GM12878 (cell line): ENCODE results near the gene GPR17. TPM values are rescaled to one million over a fixed set of nuclear protein-coding genes. Genes with fewer than 3 reads are reported as not detected.

Experiments
- ATAC-seq: fragments of 200-7000 bp; cut with Tn5 transposase; 3 replicates; pipeline ENCODE4 v1.9.1; 2020; ENCODE audit warnings: mild to moderate bottlenecking, moderate library complexity
- BruUV-seq: library from RNA; stranded (reverse); fragments of 400-500 nt; replicated peaks from 2 replicates; lab custom pipeline; 2021; lab: Mats Ljungman, UMichigan
- CTCF ChIA-PET: fragments of 300-600 bp; sonication (Branson Sonifier 250); formaldehyde crosslinking; extraction: SDS; loops from one replicate; lab custom pipeline; 2021; ENCODE audit warnings: inconsistent platforms; lab: Yijun Ruan, JAX
- POLR2A ChIA-PET: fragments of 350-600 bp; formaldehyde crosslinking; extraction: SDS; loops from one replicate; lab custom pipeline; 2021; ENCODE audit warnings: inconsistent platforms; lab: Charles Lee
- RAD21 ChIA-PET: fragments of 300-600 bp; sonication (Branson Sonifier 250); formaldehyde crosslinking; loops from one replicate; lab custom pipeline; 2023; ENCODE audit warnings: antibody characterized with exemption; ENCODE audit not compliant: unreplicated experiment; lab: Charles Lee
- SMC1A ChIA-PET: fragments of 300-600 bp; sonication (Branson Sonifier 250); formaldehyde crosslinking; loops from one replicate; lab custom pipeline; 2023; ENCODE audit not compliant: unreplicated experiment, uncharacterized antibody; lab: Charles Lee
- DNase-seq: peaks from one replicate; pipeline ENCODE4 v3.0.0-alpha.2; 2011; ENCODE audit warnings: low read depth, low spot score
- FAIRE-seq: peaks from 3 replicates; lab custom pipeline; 2011; peaks lifted over from hg19 to GRCh38; lab: Jason Lieb, UNC
- H2AFZ ChIP-seq: 2 replicates; pipeline ENCODE4 v1.6.0; 2011; ENCODE audit warnings: low read depth, low read length, control low read depth; ENCODE audit not compliant: control insufficient read depth
- H3K27ac ChIP-seq: 2 replicates; pipeline ENCODE4 v1.5.1; 2011; ENCODE audit warnings: control low read depth; ENCODE audit not compliant: control insufficient read depth, insufficient read depth
- H3K27me3 ChIP-seq, 2 experiments: replicated peaks in 1 of 2; 2 replicates each; pipeline versions ENCODE4 v1.6.0 to v1.6.1; 2011; ENCODE audit warnings: low read length in 1 of 2; ENCODE audit not compliant: control insufficient read depth in 2 of 2, insufficient read depth in 2 of 2
- H3K36me3 ChIP-seq, 2 experiments: 2 replicates each; pipeline ENCODE4 v1.5.1; 2011; ENCODE audit warnings: low read length in 1 of 2; ENCODE audit not compliant: control insufficient read depth in 2 of 2, insufficient read depth in 2 of 2
- H3K4me1 ChIP-seq: 2 replicates; pipeline ENCODE4 v1.6.1; 2011; ENCODE audit warnings: mild to moderate bottlenecking, low read length, moderate library complexity, mixed read lengths; ENCODE audit not compliant: control insufficient read depth, insufficient read depth
- H3K4me2 ChIP-seq: 2 replicates; pipeline ENCODE4 v1.6.0; 2011; ENCODE audit warnings: control low read depth; ENCODE audit not compliant: control insufficient read depth, insufficient read depth
- H3K4me3 ChIP-seq: fragments of 200-600 bp; sonication (generic); 2 replicates; pipeline ENCODE4 v1.5.1; 2016
- H3K79me2 ChIP-seq: 2 replicates; pipeline ENCODE4 v1.6.0; 2011; ENCODE audit warnings: low read length; ENCODE audit not compliant: control insufficient read depth, insufficient read depth
- H3K9ac ChIP-seq: 2 replicates; pipeline ENCODE4 v1.8.0; 2011; ENCODE audit warnings: low read length, control low read depth, mixed read lengths; ENCODE audit not compliant: control insufficient read depth, insufficient read depth
- H3K9me3 ChIP-seq: replicated peaks from 3 replicates; pipeline ENCODE4 v1.5.1; 2011; ENCODE audit warnings: mild to moderate bottlenecking, low read length; ENCODE audit not compliant: control insufficient read depth, insufficient read depth
- H4K20me1 ChIP-seq: 2 replicates; pipeline ENCODE4 v1.6.0; 2011; ENCODE audit not compliant: control insufficient read depth, insufficient read depth
- ATF3 ChIP-seq: IDR thresholded peaks from 2 replicates; pipeline ENCODE4 v1.6.1; 2011; ENCODE audit warnings: low read depth, mild to moderate bottlenecking, low read length, moderate library complexity, borderline replicate concordance; ENCODE audit errors: extremely low read depth
- BCLAF1 ChIP-seq: fragments of 450-650 bp; IDR thresholded peaks from 2 replicates; pipeline ENCODE4 v1.6.1; 2017; ENCODE audit warnings: antibody characterized with exemption, mild to moderate bottlenecking, moderate library complexity
- BMI1 ChIP-seq: fragments of 450-650 bp; IDR thresholded peaks from 2 replicates; pipeline ENCODE4 v1.6.1; 2016; ENCODE audit warnings: mild to moderate bottlenecking, moderate library complexity, borderline replicate concordance
- KAT2A ChIP-seq: conservative IDR thresholded peaks from 2 replicates; pipeline ENCODE4 v1.6.1; 2011; ENCODE audit warnings: low read depth, low read length; ENCODE audit not compliant: control insufficient read depth
- MEF2A ChIP-seq: IDR thresholded peaks from 2 replicates; pipeline ENCODE4 v1.6.1; 2011; ENCODE audit warnings: low read depth, mild to moderate bottlenecking, low read length, moderate library complexity; ENCODE audit not compliant: insufficient read depth
- NRF1 ChIP-seq: conservative IDR thresholded peaks from 2 replicates; pipeline ENCODE4 v1.6.1; 2011; ENCODE audit warnings: mild to moderate bottlenecking, low read depth, low read length, improper control_type of control experiment
- RELA ChIP-seq: fragments of 450-650 bp; IDR thresholded peaks from 2 replicates; pipeline ENCODE4 v1.8.0; 2014; ENCODE audit warnings: borderline replicate concordance; ENCODE audit not compliant: partially characterized antibody
- SMAD1 ChIP-seq: fragments of 450-650 bp; IDR thresholded peaks from 2 replicates; pipeline ENCODE4 v1.6.1; 2018; ENCODE audit warnings: mild to moderate bottlenecking, low read depth; ENCODE audit not compliant: partially characterized antibody
- TCF7 ChIP-seq: IDR thresholded peaks from 2 replicates; pipeline ENCODE4 v1.6.1; 2014; ENCODE audit warnings: antibody characterized with exemption, borderline replicate concordance
- ZNF217 ChIP-seq: fragments of 450-650 bp; IDR thresholded peaks from 2 replicates; pipeline ENCODE4 v1.6.1; 2017; ENCODE audit warnings: antibody characterized with exemption, mild to moderate bottlenecking
- WGBS: methylation state at CpG from one replicate; pipeline ENCODE4 v1.1.6; 2016; ENCODE audit warnings: low lambda C conversion rate; ENCODE audit not compliant: insufficient replicate concordance, insufficient coverage; ENCODE audit errors: missing lambda C conversion rate; 5-methylcytosine and 5-hydroxymethylcytosine counted together
- in situ Hi-C: fragments of 300-500 bp; cut with MboI; formaldehyde crosslinking; loops from 9 replicates; pipeline ENCODE4 v1.14.3; 2018; ENCODE audit warnings: mixed read lengths
- intact Hi-C: fragments of 100-400 bp; cut with micrococcal nuclease; formaldehyde crosslinking; loops from one replicate; pipeline ENCODE4 v1.14.2; 2022; ENCODE audit not compliant: unreplicated experiment
- polyA plus RNA-seq, 11 experiments: library from polyadenylated mRNA; depleted of rRNA in 4 of 11; unstranded in 6 of 11; stranded (reverse) in 5 of 11; fragments of >200 nt; fragmentation: Nextera tagmentation in 4 of 11; fragmentation: Illumina TruSeq in 1 of 11; extraction: Ambion mirVana in 4 of 11; extraction: Trizol in 1 of 11; gene quantifications; 1 replicate in 1 of 11; 2 replicates in 10 of 11; pipeline versions ENCODE4 v1.2.1 to v1.2.3, GENCODE V29; 2011 to 2016; ENCODE audit warnings: inconsistent platforms in 2 of 11, missing spikeins in 2 of 11, low read depth in 1 of 11
- total RNA-seq, 4 experiments: library from RNA; depleted of rRNA in 3 of 4; stranded (reverse); fragments of >200 nt in 3 of 4; fragmentation: Illumina TruSeq in 1 of 4; extraction: Trizol in 1 of 4; gene quantifications; 2 replicates each; pipeline versions ENCODE4 v1.2.1 to v1.2.3, GENCODE V29; 2013 to 2021

The GPR17 gene
- total and polyA plus RNA-seq, 10 of the 15 experiments (the other 5 are each of a cell fraction or from before 2014, with no cell fraction given), result not detected

GRCh38 chr2:127665267-127665893 lies 19.4 kb downstream of the GPR17 start:
- H3K9me3 ChIP-seq, result no peaks in the 10 kb centered on the region
- ChIA-PET RAD21 (no interaction called here), POLR2A (no interaction called here), SMC1A (no interaction called here), CTCF (interaction anchor here (1.7 kb wide), 1 partner anchor 13 kb away, joined by 4 read pairs; no protein-coding TSS in a partner anchor)
- no peak overlapping the region for H3K9ac ChIP-seq
- intact Hi-C loops, result no loop called here
- no peaks in the 10 kb centered on the region for H3K36me3 ChIP-seq
- no peak overlapping the region for H2AFZ ChIP-seq
- H3K79me2 ChIP-seq, result no peaks in the 10 kb centered on the region
- DNase-seq, result no peak
- 51% methylated on average over 8 of the region's 8 CpGs for WGBS
- no peak overlapping the region for H3K27ac ChIP-seq
- ATAC-seq, result no peak
- FAIRE-seq, result no peak
- H3K4me3 ChIP-seq, result no peak overlapping the region
- no peaks in the 10 kb centered on the region for H3K4me1 ChIP-seq
- H3K27me3 ChIP-seq, result peaks cover 7 to 8% of the 10 kb centered on the region in 2 experiments
- no peaks in the 10 kb centered on the region for H4K20me1 ChIP-seq
- in situ Hi-C loops, result no loop called here
- no peak for TF ChIP-seq TCF7
- TF ChIP-seq KAT2A, result no peak
- no peak for TF ChIP-seq RELA
- no peak for TF ChIP-seq ATF3
- TF ChIP-seq MEF2A, result no peak
- no peak for TF ChIP-seq ZNF217
- no peak for TF ChIP-seq NRF1
- TF ChIP-seq, all 136 proteins: peak for 0
- H3K4me2 ChIP-seq, result no peak overlapping the region
- BruUV-seq, result no TSS peak

- BruUV-seq, result no TSS peak
- DNase-seq, result no peak
- Histone ChIP-seq H3K36me3 (no peaks in the 10 kb centered on the region), H3K9me3 (no peaks in the 10 kb centered on the region), H3K4me2 (no peak overlapping the region), H3K79me2 (no peaks in the 10 kb centered on the region), H4K20me1 (no peaks in the 10 kb centered on the region), H3K4me1 (no peaks in the 10 kb centered on the region), H3K27ac (no peak overlapping the region), H3K9ac (no peak overlapping the region), H3K4me3 (no peak overlapping the region), H2AFZ (no peak overlapping the region), H3K27me3 (peaks cover 5 to 10% of the 10 kb centered on the region in 2 experiments; a peak in 3 of 4 replicates)
- no peak for ATAC-seq
- intact Hi-C loops (no loop called here), in situ Hi-C loops (no loop called here)
- ChIA-PET RAD21 (no interaction called here), POLR2A (no interaction called here), SMC1A (no interaction called here), CTCF (no interaction called here)
- no peak for FAIRE-seq
- WGBS, result 52% methylated on average over 7 of the region's 7 CpGs
- TF ChIP-seq BCLAF1 (no peak), NRF1 (no peak), SMAD1 (no peak), BMI1 (no peak)
Measured at GRCh38 chr2:127669056-127669455, 23.1 kb downstream of the GPR17 start.
